NCI-H2171 treated with DMSO at 0.1 percent for 48 hours (cell line): ENCODE results near the gene DNAJC27.

Experiments used
- DNase-seq: peaks from one replicate; lab custom pipeline; 2025; lab: John Stamatoyannopoulos, UW

Gene DNAJC27

GRCh38 chr2:24970483-24971285, 1.1 kb downstream of the DNAJC27 start:
- DNase-seq = peak; percentile 63

GRCh38 chr2:24969784-24970183, 2.0 kb downstream of the DNAJC27 start:
- no peak for DNase-seq

DNA sequence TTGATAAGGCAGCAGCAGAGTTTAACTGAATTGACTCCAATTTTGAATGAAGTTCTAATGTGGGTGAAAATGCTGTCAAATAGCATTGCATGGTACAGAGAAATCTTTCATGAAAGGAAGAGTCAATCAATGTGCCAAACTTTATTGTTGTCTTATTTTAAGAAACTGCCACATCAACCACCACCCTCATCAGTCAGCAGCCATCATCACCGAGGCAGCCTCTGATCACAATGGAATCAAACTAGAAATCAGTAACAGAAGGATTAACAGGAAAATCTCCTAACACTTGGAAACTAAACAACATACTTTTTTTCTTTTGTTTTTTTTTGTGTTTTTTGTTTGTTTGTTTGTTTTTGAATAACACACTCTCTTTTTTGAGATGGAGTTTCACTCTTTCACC, 9.9 kb downstream of the DNAJC27 start:
- no peak for DNase-seq

DNA sequence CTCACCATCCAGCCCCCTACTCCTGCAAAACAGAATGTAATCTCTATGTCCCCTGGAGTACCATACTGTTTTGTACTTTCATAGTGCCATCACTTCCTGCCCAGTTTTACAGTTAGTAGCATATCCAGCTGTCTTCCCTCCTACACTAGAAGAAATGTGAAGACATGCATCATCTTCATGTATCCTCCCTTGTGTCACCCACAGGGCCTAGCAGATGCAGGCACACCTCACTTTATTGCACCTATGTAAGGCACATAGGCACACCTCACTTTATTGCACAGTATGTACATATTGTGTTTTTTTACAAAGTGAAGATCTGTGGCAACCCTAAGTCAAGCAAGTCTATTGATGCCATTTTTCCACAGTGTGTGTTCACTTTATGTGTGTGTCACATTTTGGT, 12.0 kb downstream of the DNAJC27 start:
- no peak for DNase-seq

DNA sequence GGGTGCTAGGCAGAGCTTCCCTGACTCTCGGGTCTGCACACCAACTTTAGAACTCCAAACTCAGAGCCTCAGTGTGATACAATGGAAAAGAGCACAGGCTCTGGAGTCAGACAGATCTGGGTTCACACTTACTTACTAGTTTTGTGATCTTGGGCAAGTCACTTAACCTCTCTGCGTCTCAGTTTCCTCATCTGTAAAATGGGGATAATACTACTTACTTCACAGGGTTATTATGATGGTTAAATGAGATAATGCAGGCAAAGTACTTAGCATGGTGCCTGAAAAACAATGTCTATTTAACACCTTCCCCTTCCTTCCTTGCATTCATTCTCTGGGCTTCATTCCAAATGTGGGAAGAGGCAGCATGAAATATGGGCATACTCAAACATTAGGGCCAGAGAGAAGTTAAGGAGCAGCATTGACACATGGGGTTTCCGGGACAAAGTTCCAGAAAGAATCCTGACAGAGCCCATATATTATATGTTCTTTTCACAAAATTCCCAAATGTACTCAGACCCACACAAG, 13.3 kb downstream of the DNAJC27 start:
- no peak for DNase-seq

DNA sequence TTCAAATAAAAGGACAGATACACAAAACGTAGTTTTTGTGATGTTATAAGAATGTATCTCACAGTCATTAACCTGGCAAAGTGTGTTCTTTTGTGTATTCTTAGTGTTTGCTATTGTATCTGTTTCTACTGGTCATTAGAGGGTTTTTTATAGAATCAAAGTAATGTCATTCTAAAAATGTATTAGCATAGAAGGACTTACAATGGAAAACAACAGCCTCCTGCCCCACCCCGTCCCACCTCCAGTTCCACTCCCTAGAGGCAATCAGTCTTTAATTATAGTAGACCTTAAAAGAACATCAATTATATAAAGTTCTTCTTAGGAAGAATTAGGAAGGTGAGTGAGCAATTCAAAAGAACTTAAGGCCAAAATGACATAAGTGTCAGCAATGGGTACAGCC, 13.8 kb downstream of the DNAJC27 start:
- peak; percentile 16 for DNase-seq

DNA sequence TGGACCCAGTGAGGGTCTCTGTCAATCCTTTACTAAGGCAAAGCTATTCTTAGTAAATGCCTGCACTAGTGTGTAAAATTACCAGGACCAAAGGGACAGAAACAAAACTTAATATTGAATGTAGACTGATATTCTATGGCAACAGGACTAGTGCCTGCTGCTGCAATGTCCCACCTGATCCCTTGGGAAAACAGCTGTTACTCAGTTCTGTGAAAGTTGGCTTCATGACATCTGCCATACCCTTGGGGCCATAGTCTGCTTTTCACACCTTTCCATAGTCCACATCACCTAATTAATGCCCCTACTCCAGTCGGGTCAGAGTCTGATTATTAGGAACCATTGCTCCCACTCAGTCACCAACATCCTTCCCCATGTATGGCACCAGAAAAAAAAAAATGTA, 14.5 kb downstream of the DNAJC27 start:
- peak; percentile 95 for DNase-seq

DNA sequence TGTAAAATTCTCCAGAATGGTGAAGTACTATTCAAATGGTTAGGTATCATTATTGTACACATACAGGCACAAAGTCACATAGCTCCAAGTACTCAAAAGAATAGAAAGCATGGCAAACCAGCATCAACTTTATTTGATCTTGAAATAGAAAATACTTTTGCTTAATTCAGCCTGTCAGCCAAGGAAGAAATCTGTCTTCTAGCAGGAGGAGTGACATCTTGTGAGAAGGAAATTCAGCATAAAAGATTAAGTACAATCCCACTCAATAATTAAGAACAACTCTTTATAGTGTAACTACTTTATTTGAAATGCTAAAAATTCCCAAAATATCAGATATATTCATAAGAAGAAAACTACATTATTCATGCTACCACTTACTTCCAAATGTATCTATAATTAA, 15.8 kb downstream of the DNAJC27 start:
- no peak for DNase-seq

GRCh38 chr2:24955232-24955631, 16.5 kb downstream of the DNAJC27 start:
- no peak for DNase-seq

DNA sequence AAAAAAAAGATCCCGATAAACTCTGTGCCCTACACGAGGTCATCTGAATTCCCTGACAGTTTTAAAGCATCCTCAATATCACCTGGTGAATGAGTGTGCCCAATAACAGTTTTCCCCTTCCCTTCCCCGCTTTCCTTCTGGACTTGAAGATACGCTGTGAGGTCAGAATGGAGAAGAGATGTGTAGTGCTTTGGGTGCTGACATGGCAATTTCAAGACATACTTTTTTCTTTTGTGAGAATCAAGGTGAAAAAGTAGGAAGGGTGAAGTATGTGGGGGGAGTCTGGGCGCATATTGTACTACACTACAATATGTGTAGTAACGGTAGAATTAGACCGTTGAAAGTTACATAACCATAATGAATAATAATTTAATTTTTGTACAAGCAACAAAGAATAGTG, 21.7 kb downstream of the DNAJC27 start:
- no peak for DNase-seq

DNA sequence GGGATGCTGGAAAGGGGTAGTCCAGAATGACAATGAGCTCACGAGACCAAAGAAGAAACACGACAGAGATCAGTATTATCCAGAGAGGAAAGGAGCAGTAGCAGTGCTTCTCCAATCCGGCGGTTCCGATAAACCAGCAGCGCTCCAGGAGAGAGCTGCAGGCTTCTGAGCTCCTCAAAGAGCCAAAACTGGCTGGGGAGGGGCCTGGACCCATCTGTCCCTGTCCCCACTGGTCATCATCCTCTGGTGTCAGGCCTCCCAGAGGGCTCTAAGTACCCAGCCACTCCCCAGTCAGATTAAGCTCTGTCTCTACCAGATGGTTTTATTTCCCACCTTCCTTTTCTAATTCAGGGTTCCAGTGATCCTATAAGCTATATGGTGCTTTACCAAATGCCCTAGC, 23.2 kb downstream of the DNAJC27 start:
- no peak for DNase-seq

- DNase-seq = no peak
Observed at GRCh38 chr2:24947561-24948157, 24.1 kb downstream of the DNAJC27 start.

GRCh38 chr2:24945907-24946306, 25.8 kb downstream of the DNAJC27 start:
- no peak for DNase-seq

- no peak for DNase-seq
Observed at GRCh38 chr2:24943427-24944053, 28.2 kb downstream of the DNAJC27 start.

DNA sequence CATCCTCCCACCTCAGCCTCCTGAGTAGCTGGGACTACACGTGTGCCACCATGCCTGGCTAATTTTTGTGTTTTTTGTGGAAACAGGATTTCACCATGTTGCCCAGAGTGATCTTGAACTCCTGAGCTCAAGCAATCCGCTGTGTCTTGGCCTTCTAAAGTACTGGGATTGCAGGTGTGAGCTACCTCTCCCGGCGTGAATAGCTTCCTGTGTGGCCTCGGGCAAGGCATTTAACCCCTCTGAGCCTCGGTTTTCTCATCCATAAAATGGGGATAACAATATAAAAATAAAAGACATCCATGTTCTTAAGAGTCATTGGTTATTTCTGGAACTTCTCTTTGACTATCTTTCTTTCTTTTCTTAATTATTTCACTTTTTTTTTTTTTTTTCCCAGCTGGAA, 32.4 kb downstream of the DNAJC27 start:
- no peak for DNase-seq

- no peak for DNase-seq
Observed at GRCh38 chr2:24937236-24937635, 34.5 kb downstream of the DNAJC27 start.

DNA sequence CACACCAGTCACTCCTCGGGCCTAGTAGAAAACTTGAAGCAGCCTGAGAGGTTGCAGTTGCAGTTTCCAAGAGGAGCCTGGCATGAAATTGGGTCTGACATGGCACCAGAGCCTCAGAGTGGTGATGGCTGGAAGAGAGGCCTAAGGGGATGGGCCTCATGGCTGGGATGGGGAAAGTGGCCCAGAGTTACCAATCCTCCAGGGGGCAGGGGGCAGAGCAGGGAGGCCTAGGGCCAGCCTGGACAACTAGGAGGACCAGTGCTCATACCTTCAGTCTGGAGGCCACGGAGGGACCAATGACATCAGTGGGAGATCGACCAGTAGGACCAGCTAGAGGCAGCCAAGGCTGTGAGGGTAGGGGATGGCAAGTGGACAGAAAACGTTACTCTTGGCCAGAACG, 36.6 kb downstream of the DNAJC27 start:
- no peak for DNase-seq

DNA sequence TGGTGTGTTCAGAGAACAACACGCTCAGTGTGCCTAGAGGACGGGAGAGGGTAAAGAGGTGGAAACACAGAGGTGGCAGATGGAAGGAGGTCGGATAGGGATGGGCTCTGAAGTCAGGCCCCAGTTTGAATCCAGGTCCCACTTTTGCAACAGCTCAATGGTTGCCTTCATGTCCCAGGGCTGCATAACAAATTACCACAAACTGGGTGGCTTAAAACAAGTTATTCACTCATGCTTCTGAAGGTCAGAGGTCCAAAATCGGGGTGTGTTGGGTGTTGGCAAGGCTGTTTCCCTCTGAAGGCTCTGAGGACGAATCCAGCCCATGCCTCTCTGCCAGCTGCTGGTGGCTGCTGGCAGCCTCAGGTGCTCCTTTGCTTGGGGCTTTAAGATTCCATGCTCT, 39.0 kb downstream of the DNAJC27 start:
- DNase-seq = no peak

DNA sequence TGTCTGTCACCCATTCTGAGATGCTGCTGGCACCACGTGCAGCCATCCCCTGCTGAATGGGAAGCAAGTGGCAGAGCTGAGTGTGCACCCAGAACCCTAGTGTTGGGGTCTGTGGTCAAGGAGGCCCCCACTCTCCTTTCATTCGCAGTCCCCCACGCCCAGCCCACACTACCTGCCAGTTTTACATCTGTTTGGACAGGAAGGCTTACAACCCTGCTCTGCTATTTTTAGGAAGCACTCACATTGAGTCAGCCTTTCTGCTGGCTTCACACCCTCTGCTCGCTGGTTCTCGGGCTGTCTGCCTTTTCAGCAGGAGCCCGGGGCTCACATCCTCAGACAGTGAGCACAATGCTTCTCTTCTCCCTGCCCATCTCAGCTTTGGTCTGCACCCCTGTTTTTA, 41.0 kb downstream of the DNAJC27 start:
- no peak for DNase-seq

- no peak for DNase-seq
Observed at GRCh38 chr2:24929230-24929629, 42.5 kb downstream of the DNAJC27 start.

DNA sequence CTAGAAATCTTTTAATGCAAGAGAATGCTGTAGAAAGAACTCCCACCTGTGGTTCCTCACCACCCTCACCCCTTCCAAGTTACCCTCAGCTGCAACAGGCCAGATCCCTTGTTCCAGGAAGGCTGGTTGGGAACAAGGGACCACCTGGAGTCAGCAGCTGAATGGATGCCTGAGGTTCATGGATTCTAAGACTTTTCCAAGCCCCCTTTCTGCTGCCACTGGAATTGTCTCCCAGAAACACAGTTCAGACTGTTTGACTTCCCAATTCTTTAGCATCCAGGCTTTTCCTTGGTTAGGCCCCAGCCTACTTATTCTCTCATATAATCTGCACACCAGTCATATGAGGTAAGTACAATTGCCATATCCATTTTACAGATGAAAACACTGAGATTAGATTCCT, 43.7 kb downstream of the DNAJC27 start:
- no peak for DNase-seq

DNA sequence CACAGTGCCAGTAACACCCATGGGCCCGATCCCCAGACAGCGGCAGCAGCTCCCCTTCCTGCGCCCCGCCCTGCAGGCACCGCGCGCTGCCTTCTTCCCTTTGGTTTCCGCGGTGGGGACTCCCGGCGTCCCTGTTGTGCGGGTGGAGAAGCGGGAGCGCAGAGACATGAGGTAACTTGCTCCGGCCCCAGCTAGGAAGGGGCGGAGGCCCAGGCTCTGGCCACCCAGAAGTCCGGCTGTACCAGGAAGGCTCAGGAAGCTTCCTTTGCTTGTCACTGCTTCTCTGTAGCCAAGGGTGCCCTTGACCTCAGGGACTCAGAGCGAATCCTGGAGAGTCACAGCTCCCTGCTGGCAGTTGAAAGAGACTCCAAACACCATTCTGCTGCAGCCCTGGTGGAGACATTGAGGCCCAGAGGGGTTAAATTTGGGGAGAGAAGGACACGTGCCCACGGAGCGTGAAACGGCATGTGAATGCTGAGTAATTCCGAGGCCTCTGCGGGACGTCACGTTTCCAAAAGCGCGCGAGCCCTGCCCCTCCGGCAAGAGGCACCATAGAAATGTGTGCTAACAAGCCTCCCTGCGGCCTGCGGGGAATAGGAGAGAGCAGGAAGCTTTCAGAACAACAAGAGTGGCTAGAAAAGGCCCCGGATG, 45.0 kb downstream of the DNAJC27 start:
- no peak for DNase-seq

GRCh38 chr2:24926220-24926601, 45.5 kb downstream of the DNAJC27 start:
- DNase-seq = no peak
